Measurements from ENCODE around the gene CRAT. TPM values are rescaled to one million over a fixed set of nuclear protein-coding genes. Genes with fewer than 3 reads are reported as not detected.

Gene CRAT
- total RNA-seq, 5 donors from 2014 or later (not counting 1 experiment from before 2014, with no cell fraction given) = 6.6 to 17.5 (median 13.9) TPM

- Mint-ChIP-seq H3K27me3 (no peaks in the 10 kb centered on the region), H3K9me3 (no peaks in the 10 kb centered on the region), H3K36me3 (peaks cover 3% of the 10 kb centered on the region), H3K27ac (peak overlapping the region; percentile 4 to 41), H3K4me1 (peaks cover 22 to 36% (median 28%) of the 10 kb centered on the region in 3 donors), H3K4me3 (peak overlapping the region; percentile 62 to 85 (median 74))
- ChIA-PET CTCF (interaction anchor here in 1 of 2 donors (0.5 kb wide), 1 partner anchor 23 kb away, joined by 3 read pairs; no protein-coding TSS in a partner anchor), POLR2A (no interaction called here)
- Histone ChIP-seq H3K27ac (ENCODE audit: low read length) (no peak overlapping the region), H3K4me3 (ENCODE audit: control insufficient read depth in 1 of 2, extremely low read depth in 1 of 2, low read length in 1 of 2) (no peak overlapping the region), H3K36me3 (ENCODE audit: control insufficient read depth in 2 of 2, extremely low read depth in 1 of 2, insufficient read depth in 1 of 2, low read length in 1 of 2) (no peaks in the 10 kb centered on the region), H3K27me3 (replicated peaks in 1 of 2; ENCODE audit: control insufficient read depth in 2 of 2, extremely low read depth in 1 of 2, insufficient read depth in 2 of 2, low read length in 1 of 2) (no peaks in the 10 kb centered on the region), H3K4me1 (ENCODE audit: control insufficient read depth in 1 of 2, extremely low read depth in 1 of 2, insufficient read depth in 2 of 2, low read length in 2 of 2) (peaks cover 3 to 27% of the 10 kb centered on the region in 2 experiments), H3K9me3 (no peaks in the 10 kb centered on the region)
- DNase-seq (peak in 17 of 35 experiments; percentile 3 to 37 (median 22)), ATAC-seq (replicated peaks in 1 of 4) (no peak)
- WGBS (ENCODE audit: insufficient coverage) = 93% methylated on average over 7 of the region's 7 CpGs
Observed at GRCh38 chr9:129109537-129109903, 1.1 kb downstream of the CRAT start.

- Histone ChIP-seq H3K27me3 (replicated peaks in 1 of 2; ENCODE audit: control insufficient read depth in 2 of 2, extremely low read depth in 1 of 2, insufficient read depth in 2 of 2, low read length in 1 of 2) (no peaks in the 10 kb centered on the region), H3K9me3 (no peaks in the 10 kb centered on the region), H3K36me3 (ENCODE audit: control insufficient read depth in 2 of 2, extremely low read depth in 1 of 2, insufficient read depth in 1 of 2, low read length in 1 of 2) (no peaks in the 10 kb centered on the region), H3K4me1 (ENCODE audit: control insufficient read depth in 1 of 2, extremely low read depth in 1 of 2, insufficient read depth in 2 of 2, low read length in 2 of 2) (peaks cover 3 to 27% of the 10 kb centered on the region in 2 experiments), H3K27ac (ENCODE audit: low read length) (no peak overlapping the region), H3K4me3 (ENCODE audit: control insufficient read depth in 1 of 2, extremely low read depth in 1 of 2, low read length in 1 of 2) (no peak overlapping the region)
- no peak for ATAC-seq (replicated peaks in 1 of 4)
- Mint-ChIP-seq H3K27me3 (no peaks in the 10 kb centered on the region), H3K4me1 (peaks cover 18 to 30% (median 24%) of the 10 kb centered on the region in 3 donors), H3K36me3 (peaks cover 3% of the 10 kb centered on the region), H3K27ac (peak overlapping the region; percentile 4 to 41), H3K9me3 (no peaks in the 10 kb centered on the region), H3K4me3 (peak overlapping the region; percentile 62 to 85 (median 74))
- POLR2A ChIA-PET = no interaction called here
- CTCF ChIA-PET = no interaction called here
- WGBS (ENCODE audit: insufficient coverage) = 87% methylated on average over 9 of the region's 10 CpGs
- DNase-seq = no peak
Observed at GRCh38 chr9:129108805-129109536, 1.6 kb downstream of the CRAT start.

- H3K4me1 ChIP-seq (ENCODE audit: control insufficient read depth in 1 of 2, extremely low read depth in 1 of 2, insufficient read depth in 2 of 2, low read length in 2 of 2) = peaks cover 3 to 27% of the 10 kb centered on the region in 2 experiments
- no peak for ATAC-seq (replicated peaks in 1 of 4)
- no peaks in the 10 kb centered on the region for H3K9me3 Mint-ChIP-seq
- H3K9me3 ChIP-seq = no peaks in the 10 kb centered on the region
- no peaks in the 10 kb centered on the region for H3K36me3 ChIP-seq (ENCODE audit: control insufficient read depth in 2 of 2, extremely low read depth in 1 of 2, insufficient read depth in 1 of 2, low read length in 1 of 2)
- no peaks in the 10 kb centered on the region for H3K27me3 Mint-ChIP-seq
- no peak overlapping the region for H3K27ac ChIP-seq (ENCODE audit: low read length)
- CTCF ChIA-PET = no interaction called here
- H3K36me3 Mint-ChIP-seq = peaks cover 3% of the 10 kb centered on the region
- no peaks in the 10 kb centered on the region for H3K27me3 ChIP-seq (replicated peaks in 1 of 2; ENCODE audit: control insufficient read depth in 2 of 2, extremely low read depth in 1 of 2, insufficient read depth in 2 of 2, low read length in 1 of 2)
- WGBS (ENCODE audit: insufficient coverage) = 88% methylated on average over 9 of the region's 13 CpGs
- H3K27ac Mint-ChIP-seq = no peak overlapping the region
- H3K4me3 ChIP-seq (ENCODE audit: control insufficient read depth in 1 of 2, extremely low read depth in 1 of 2, low read length in 1 of 2) = no peak overlapping the region
- DNase-seq = no peak
- POLR2A ChIA-PET = no interaction called here
- peak overlapping the region in 1 of 3 donors; percentile 85 for H3K4me3 Mint-ChIP-seq
- peaks cover 16 to 25% (median 18%) of the 10 kb centered on the region in 3 donors for H3K4me1 Mint-ChIP-seq
Observed at GRCh38 chr9:129108083-129108804, 2.3 kb downstream of the CRAT start.

- H3K9me3 ChIP-seq = no peaks in the 10 kb centered on the region
- no peak overlapping the region for H3K4me3 Mint-ChIP-seq
- ChIA-PET CTCF (no interaction called here), POLR2A (no interaction called here)
- no peaks in the 10 kb centered on the region for H3K9me3 Mint-ChIP-seq
- H3K27ac ChIP-seq (ENCODE audit: low read length) = no peak overlapping the region
- H3K4me1 Mint-ChIP-seq = peaks cover 16 to 23% (median 18%) of the 10 kb centered on the region in 3 donors
- H3K36me3 ChIP-seq (ENCODE audit: control insufficient read depth in 2 of 2, extremely low read depth in 1 of 2, insufficient read depth in 1 of 2, low read length in 1 of 2) = no peaks in the 10 kb centered on the region
- no peaks in the 10 kb centered on the region for H3K27me3 Mint-ChIP-seq
- WGBS (ENCODE audit: insufficient coverage) = 91% methylated on average over 9 of the region's 13 CpGs
- no peaks in the 10 kb centered on the region for H3K27me3 ChIP-seq (replicated peaks in 1 of 2; ENCODE audit: control insufficient read depth in 2 of 2, extremely low read depth in 1 of 2, insufficient read depth in 2 of 2, low read length in 1 of 2)
- no peak overlapping the region for H3K4me3 ChIP-seq (ENCODE audit: control insufficient read depth in 1 of 2, extremely low read depth in 1 of 2, low read length in 1 of 2)
- H3K36me3 Mint-ChIP-seq = peaks cover 3% of the 10 kb centered on the region
- DNase-seq (no peak), ATAC-seq (replicated peaks in 1 of 4) (no peak)
- peaks cover 3 to 25% of the 10 kb centered on the region in 2 experiments for H3K4me1 ChIP-seq (ENCODE audit: control insufficient read depth in 1 of 2, extremely low read depth in 1 of 2, insufficient read depth in 2 of 2, low read length in 2 of 2)
- no peak overlapping the region for H3K27ac Mint-ChIP-seq
Observed at GRCh38 chr9:129107651-129108050, 2.9 kb downstream of the CRAT start.

GRCh38 chr9:129105857-129106694, 4.5 kb downstream of the CRAT start:
- H3K4me1 ChIP-seq (ENCODE audit: control insufficient read depth in 1 of 2, extremely low read depth in 1 of 2, insufficient read depth in 2 of 2, low read length in 2 of 2) = peaks cover 0 to 14% of the 10 kb centered on the region in 2 experiments
- Mint-ChIP-seq H3K4me1 (peaks cover 10 to 13% (median 10%) of the 10 kb centered on the region in 3 donors), H3K27ac (no peak overlapping the region), H3K4me3 (no peak overlapping the region), H3K9me3 (no peaks in the 10 kb centered on the region), H3K36me3 (peaks cover 3% of the 10 kb centered on the region), H3K27me3 (no peaks in the 10 kb centered on the region)
- H3K36me3 ChIP-seq (ENCODE audit: control insufficient read depth in 2 of 2, extremely low read depth in 1 of 2, insufficient read depth in 1 of 2, low read length in 1 of 2) = no peaks in the 10 kb centered on the region
- H3K27ac ChIP-seq (ENCODE audit: low read length) = no peak overlapping the region
- no peak overlapping the region for H3K4me3 ChIP-seq (ENCODE audit: control insufficient read depth in 1 of 2, extremely low read depth in 1 of 2, low read length in 1 of 2)
- no peaks in the 10 kb centered on the region for H3K27me3 ChIP-seq (replicated peaks in 1 of 2; ENCODE audit: control insufficient read depth in 2 of 2, extremely low read depth in 1 of 2, insufficient read depth in 2 of 2, low read length in 1 of 2)
- WGBS (ENCODE audit: insufficient coverage) = 94% methylated on average over 11 of the region's 17 CpGs
- ATAC-seq (replicated peaks in 1 of 4) (no peak), DNase-seq (no peak)
- POLR2A ChIA-PET = no interaction called here
- CTCF ChIA-PET = no interaction called here
- H3K9me3 ChIP-seq = no peaks in the 10 kb centered on the region

GRCh38 chr9:129104051-129104450, 6.5 kb downstream of the CRAT start:
- Mint-ChIP-seq H3K27me3 (no peaks in the 10 kb centered on the region), H3K36me3 (peaks cover 3% of the 10 kb centered on the region), H3K9me3 (no peaks in the 10 kb centered on the region), H3K27ac (no peak overlapping the region), H3K4me1 (peaks cover 2 to 4% (median 2%) of the 10 kb centered on the region in 3 donors), H3K4me3 (no peak overlapping the region)
- Histone ChIP-seq H3K9me3 (no peaks in the 10 kb centered on the region), H3K4me1 (ENCODE audit: control insufficient read depth in 1 of 2, extremely low read depth in 1 of 2, insufficient read depth in 2 of 2, low read length in 2 of 2) (peaks cover 0 to under 1% of the 10 kb centered on the region in 2 experiments), H3K36me3 (ENCODE audit: control insufficient read depth in 2 of 2, extremely low read depth in 1 of 2, insufficient read depth in 1 of 2, low read length in 1 of 2) (no peaks in the 10 kb centered on the region), H3K27ac (ENCODE audit: low read length) (no peak overlapping the region), H3K4me3 (ENCODE audit: control insufficient read depth in 1 of 2, extremely low read depth in 1 of 2, low read length in 1 of 2) (no peak overlapping the region), H3K27me3 (replicated peaks in 1 of 2; ENCODE audit: control insufficient read depth in 2 of 2, extremely low read depth in 1 of 2, insufficient read depth in 2 of 2, low read length in 1 of 2) (no peaks in the 10 kb centered on the region)
- ChIA-PET POLR2A (no interaction called here), CTCF (interaction anchor here in 1 of 2 donors (0.7 kb wide), 1 partner anchor 1529 kb away, joined by 3 read pairs; no protein-coding TSS in a partner anchor)
- ATAC-seq (replicated peaks in 1 of 4) (no peak), DNase-seq (no peak)
- 89% methylated on average over 11 of the region's 11 CpGs for WGBS (ENCODE audit: insufficient coverage)

All from T-cell (primary cell).